Islet of Langerhans (tissue), 1 donor: Measurements from ENCODE around the gene LCLAT1.

Source experiments
- FAIRE-seq: peaks from one replicate; lab custom pipeline; 2011; peaks lifted over from hg19 to GRCh38; lab: Jason Lieb, UNC

Gene LCLAT1

GRCh38 chr2:30522421-30522820 lies 75.4 kb downstream of the LCLAT1 start:
- no peak for FAIRE-seq

- no peak for FAIRE-seq
These were observed 80.4 kb downstream of the LCLAT1 start for GRCh38 chr2:30527411-30527810.

- FAIRE-seq: no peak
These were observed 80.8 kb downstream of the LCLAT1 start for GRCh38 chr2:30527859-30528258.

GRCh38 chr2:30530346-30530745 lies 83.3 kb downstream of the LCLAT1 start:
- FAIRE-seq: no peak

- no peak for FAIRE-seq
These were observed 94.6 kb downstream of the LCLAT1 start for GRCh38 chr2:30541680-30542079.

GRCh38 chr2:30545875-30546274 lies 98.8 kb downstream of the LCLAT1 start:
- FAIRE-seq: no peak

GRCh38 chr2:30548386-30548785 lies 101.3 kb downstream of the LCLAT1 start:
- FAIRE-seq: no peak

- FAIRE-seq: no peak
These were observed 102.0 kb downstream of the LCLAT1 start for GRCh38 chr2:30549096-30549495.

- no peak for FAIRE-seq
These were observed 112.7 kb downstream of the LCLAT1 start for GRCh38 chr2:30559544-30560275.

- FAIRE-seq: no peak
These were observed 114.3 kb downstream of the LCLAT1 start for GRCh38 chr2:30561349-30561748.

GRCh38 chr2:30565851-30566358 lies 118.9 kb downstream of the LCLAT1 start:
- no peak for FAIRE-seq

- no peak for FAIRE-seq
These were observed 119.6 kb downstream of the LCLAT1 start for GRCh38 chr2:30566631-30567030.

GRCh38 chr2:30567317-30567716 lies 120.3 kb downstream of the LCLAT1 start:
- no peak for FAIRE-seq

- no peak for FAIRE-seq
These were observed 122.9 kb downstream of the LCLAT1 start for GRCh38 chr2:30569946-30570345.

GRCh38 chr2:30577151-30577550 lies 130.1 kb downstream of the LCLAT1 start:
- no peak for FAIRE-seq

- FAIRE-seq: no peak
These were observed 133.3 kb downstream of the LCLAT1 start for GRCh38 chr2:30580391-30580790.

GRCh38 chr2:30582521-30582920 lies 135.5 kb downstream of the LCLAT1 start:
- no peak for FAIRE-seq

GRCh38 chr2:30583204-30583749 lies 136.2 kb downstream of the LCLAT1 start:
- no peak for FAIRE-seq

GRCh38 chr2:30584116-30584515 lies 137.1 kb downstream of the LCLAT1 start:
- no peak for FAIRE-seq

GRCh38 chr2:30588994-30589393 lies 141.9 kb downstream of the LCLAT1 start:
- no peak for FAIRE-seq

GRCh38 chr2:30590407-30590806 lies 143.4 kb downstream of the LCLAT1 start:
- no peak for FAIRE-seq

- FAIRE-seq: no peak
These were observed 144.1 kb downstream of the LCLAT1 start for GRCh38 chr2:30591186-30591585.

- FAIRE-seq: no peak
These were observed 154.3 kb downstream of the LCLAT1 start for GRCh38 chr2:30601375-30601774.

GRCh38 chr2:30605197-30605596 lies 158.2 kb downstream of the LCLAT1 start:
- no peak for FAIRE-seq
